GM21390 (cell line): ENCODE data around the gene PHLDA1.

ENCODE experiments used
- ATAC-seq: cut with Tn5 transposase; IDR thresholded peaks from one replicate; pipeline ENCODE4 v1.9.1; 2021; ENCODE audit not compliant: unreplicated experiment

PHLDA1 gene

DNA sequence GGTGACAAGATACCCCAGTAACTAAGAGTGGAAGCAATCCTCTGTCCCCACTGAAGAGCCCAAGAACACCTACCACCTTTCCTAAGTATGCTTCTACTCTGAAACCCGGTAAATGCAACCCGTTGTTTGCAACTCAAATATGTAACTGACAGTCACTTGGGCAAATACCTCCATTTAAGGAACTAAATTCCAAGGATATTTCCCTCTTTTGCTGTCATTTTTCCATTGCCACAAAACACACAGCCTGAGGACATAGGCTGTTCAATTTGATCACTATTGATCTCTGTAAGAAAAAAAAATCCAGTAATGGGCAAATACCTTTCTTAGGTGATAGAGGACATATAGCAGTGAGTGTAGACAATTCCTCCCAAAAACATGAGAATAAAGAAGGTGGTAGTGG lies 6.6 kb upstream of the PHLDA1 start:
- ATAC-seq: no peak

DNA sequence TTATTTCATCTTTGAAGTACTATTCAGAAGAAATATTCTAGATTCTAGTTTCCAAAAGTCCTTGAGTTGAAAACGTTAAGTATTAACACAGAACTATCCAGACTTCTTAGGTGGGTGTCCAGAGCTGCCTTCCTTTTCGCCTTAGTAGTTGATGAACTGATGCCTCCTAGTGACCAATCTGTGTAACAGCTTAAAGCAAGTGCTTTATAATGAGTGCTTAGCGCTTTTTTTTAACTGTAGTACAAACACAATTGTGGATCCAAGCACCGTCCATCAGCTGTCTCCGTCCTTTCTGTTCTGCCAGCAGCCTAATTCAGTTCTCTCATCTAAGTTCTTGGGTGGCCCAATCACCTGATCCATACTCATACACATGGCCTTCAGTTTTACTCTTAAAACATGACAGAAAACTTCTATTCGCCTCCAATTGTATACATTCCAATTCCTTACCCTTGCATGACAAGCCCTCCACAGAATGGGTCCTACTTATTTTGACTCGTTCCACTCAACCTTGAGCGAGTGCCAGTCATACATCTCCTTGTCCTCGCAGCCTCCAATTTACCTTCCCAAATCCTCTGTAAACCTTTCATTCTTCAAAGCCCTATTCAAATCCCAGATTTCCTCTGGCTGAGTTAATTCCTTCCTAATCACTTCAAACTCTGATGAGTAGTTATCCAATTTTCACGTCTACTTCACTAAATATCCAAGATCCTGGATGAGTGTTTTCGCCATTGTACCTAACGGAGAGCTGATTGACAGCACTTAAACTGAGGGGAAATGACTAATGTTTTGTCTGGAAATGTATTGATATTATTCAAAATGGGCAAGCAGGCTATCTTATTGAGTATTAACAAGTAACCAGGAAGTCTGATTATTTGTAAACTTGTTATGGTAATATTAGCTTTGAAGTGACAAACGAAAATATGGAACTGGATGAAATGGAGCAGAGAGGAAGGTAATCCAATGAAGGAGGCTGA lies 5.8 kb upstream of the PHLDA1 start:
- peak; percentile 63 for ATAC-seq

DNA sequence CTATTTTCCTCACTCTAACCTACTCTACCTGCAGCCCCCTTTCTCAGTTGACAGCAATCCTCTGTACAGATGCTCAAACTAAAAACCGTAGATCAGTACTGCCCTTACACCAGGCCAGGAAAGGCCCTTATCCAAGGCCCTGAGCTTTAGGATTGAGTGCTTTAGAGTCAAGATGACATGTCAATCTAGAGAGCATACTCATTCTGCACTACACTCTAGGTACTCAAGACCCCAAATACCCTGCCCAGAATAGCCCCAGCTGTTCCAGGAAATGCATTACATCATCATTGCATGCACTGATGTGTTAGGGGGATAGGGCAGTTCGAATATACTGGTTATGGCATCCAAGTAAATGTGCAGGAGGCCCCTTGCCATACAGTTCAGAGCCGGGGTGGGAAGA lies 3.5 kb upstream of the PHLDA1 start:
- ATAC-seq: no peak

DNA sequence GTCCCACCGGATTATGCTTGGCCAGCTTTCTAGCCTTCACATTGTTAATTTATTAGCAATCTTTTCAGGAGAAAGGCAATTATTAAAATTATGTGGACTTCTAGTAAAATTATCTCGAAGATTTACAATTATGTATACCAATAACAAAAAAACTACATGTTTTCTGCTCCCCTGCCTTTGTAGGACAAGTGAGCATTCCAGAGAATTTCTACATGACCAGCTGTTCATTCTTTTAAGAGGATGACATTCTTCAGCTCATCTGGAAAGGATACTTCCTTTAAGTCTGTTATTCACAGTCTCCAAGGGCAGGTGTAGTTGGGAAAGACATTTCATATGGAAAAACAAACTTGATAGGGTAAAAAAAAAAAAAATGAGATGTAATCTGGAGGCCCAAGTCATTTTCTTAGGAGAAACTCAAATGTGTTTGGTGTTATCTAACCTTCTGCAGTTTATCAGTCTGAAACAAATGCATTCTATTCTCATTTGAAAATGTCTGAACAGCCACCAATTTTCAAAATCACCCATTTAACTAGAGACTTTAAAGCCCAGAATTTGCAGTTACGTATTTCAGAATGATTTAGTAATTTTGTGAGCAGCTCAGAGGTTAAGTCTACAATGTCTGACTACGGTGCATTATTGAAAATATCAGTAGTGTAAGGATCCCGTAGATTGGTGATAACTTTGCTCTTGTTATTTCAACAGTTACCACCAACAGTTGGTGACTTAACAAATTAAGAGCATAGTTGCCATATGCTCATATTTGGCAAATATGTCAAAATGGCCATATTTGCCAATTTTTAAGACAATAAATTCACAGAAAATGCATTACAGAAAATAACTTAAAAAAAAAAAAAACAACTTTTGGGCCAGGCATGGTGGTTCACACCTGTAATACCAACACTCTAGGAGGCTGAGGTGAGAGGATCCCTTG lies 1.8 kb upstream of the PHLDA1 start:
- ATAC-seq: no peak

DNA sequence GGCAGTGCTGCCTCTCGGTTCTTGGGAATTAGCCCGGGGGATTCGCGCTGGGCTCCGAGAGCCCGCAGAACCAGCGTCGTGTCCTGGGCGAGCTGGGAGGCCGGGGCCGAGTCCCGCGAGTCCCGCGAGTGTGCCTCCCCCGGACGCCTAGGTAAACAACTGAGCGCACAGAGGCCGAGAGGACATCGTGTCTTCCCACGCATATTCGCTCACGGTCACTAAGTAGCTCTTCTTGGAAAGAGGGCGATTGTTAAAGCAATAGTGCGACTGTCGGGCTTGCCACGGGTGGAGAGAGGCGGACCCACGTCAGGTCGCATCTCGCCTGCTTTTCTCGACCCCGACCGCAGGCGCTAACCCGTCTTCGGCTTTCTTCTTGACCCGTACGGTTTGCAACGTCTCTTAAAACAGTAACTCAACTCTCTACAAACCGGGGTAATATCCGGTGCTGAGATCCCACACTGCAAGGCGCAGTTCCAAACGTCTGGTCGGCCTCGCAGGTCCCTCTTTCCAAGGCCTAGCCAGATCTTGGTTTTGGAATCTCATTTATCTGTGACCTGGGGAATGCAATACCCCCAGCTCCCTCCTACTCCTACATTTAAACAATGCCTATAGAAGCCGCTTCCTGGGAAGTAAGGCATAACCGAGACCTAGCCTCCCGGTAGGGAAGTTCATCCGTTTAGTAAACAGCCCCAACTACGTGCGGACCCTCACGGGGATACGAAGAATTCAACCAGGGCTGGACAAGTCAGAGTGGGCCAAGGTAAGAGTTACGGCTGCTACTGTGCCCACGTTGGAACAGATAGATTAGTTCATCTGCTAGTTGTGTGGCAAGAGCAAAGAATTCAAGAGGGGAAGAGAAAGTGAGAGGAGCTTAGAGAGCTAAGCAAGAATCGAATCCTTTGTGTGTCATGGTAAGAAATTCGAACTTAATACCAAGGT lies 736 bp upstream of the PHLDA1 start:
- ATAC-seq: peak; percentile 27

DNA sequence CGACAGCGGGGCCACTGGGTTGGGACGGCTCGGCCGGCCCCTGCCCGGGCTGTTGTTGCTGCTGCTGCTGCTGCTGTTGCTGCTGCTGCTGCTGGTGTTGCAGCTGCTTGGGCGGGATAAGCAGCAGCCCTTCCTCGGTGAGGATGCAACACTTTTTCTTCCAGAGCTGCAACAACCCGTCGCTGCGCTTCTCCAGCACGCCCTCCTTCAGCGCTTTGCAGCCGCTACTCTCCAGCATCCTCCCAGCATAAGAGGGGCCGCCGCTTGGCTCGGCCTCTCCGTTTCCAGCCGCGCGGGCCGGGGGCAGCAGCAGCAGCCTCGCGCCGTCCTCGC lies 529 bp downstream of the PHLDA1 start:
- no peak for ATAC-seq

DNA sequence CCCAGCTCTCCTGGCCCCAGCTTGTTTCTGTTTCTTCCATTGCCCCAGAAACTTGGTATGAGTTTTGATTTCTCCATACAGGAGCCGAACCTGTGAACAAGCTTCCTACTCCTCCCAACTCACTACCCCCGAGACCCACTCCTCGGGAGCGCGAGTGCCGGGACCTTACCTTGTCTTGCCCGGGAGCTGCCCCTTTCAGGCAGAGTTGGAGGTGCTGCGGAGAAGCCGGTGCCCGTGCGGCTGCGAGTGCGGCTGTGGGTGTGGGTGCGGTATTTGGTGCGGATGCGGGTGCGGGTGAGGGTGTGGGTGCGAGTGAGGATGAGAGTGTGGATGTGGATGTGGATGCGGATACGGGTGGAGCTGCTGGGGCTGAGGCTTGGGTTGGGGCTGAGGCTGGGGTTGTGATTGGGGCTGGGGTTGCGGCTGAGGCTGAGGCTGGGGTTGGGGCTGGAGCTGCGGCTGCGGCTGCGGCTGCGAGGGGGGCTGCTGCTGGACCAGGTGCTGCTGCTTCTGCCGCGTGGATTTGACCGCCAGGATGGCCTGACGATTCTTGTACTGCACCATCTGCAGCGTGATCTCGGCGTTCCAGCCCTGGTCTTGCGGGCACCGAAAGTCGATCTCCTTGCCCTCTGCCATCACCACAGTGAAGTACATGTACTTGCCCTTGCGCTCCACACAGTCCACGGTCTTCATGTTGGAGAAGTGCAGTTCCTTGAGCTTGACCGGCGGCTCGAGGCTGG lies 1.1 kb downstream of the PHLDA1 start:
- no peak for ATAC-seq

DNA sequence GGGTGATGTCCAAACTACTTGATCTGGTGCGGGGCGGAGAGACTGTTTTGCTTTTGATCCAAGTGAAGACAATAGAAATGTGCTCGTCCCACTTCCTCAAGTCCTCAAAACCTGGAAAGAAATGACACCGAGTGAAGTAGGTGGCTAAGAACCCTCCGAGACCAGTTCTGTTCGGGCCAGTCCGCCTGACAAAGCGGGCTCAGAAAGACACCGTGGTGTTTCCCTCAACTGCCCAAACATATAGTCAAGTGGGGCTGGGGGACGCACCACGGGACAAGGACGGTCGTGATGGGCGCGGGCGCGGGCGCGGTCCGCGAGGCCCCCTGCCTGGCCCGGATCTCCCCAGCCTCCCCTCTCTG lies 1.6 kb downstream of the PHLDA1 start:
- no peak for ATAC-seq

DNA sequence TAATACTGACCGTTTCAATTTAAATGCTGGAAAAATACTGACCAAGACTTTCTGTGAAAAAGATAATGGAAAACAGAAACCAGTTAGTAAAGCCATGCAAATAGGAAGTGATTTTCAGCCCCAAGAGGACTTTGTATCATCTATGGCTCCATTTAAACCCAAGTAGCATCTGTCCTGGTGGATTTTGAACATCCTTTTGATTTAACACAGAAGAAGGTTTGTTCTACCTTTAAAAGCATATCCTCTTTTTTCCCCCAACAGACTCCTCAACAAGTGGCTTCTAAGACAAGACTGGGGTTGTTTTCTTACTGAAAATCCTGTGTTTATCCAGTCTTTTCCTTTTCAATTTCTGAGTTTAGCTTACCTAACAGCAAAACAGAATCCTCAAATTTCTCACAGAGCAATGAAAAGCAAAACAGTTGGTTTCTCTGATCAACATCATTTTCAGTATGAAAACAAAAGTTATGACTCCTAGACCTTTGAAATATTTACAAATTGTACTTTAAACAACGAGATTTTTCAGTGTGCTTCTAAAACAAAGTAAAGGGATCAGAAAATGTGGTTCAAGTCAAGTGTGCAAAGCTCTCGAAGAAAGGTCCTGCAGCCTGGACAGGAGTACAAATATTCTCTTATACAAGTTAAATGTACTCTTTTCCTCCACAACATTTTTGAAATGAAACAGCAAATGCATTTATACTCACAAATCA lies 2.9 kb downstream of the PHLDA1 start:
- no peak for ATAC-seq

DNA sequence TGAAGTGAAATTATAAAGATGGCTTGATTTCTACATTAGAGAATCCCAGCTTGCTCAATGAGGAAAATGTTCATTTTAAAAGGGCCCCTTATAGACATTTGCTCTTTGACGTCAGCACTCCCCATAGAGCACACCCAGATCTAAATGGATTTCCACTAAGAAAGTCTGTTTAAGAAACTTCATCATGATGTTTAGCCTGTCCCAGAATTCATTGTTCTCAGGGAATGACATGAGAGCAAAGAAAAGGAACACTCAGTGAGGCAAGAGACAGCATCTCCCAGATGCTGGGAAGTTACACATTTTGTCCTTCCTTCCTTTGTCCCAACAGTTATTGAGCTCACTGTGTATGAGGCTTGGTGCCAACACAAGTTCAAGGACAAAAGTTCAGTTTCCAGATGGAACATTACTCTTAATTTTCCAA lies 4.9 kb downstream of the PHLDA1 start:
- ATAC-seq: no peak

DNA sequence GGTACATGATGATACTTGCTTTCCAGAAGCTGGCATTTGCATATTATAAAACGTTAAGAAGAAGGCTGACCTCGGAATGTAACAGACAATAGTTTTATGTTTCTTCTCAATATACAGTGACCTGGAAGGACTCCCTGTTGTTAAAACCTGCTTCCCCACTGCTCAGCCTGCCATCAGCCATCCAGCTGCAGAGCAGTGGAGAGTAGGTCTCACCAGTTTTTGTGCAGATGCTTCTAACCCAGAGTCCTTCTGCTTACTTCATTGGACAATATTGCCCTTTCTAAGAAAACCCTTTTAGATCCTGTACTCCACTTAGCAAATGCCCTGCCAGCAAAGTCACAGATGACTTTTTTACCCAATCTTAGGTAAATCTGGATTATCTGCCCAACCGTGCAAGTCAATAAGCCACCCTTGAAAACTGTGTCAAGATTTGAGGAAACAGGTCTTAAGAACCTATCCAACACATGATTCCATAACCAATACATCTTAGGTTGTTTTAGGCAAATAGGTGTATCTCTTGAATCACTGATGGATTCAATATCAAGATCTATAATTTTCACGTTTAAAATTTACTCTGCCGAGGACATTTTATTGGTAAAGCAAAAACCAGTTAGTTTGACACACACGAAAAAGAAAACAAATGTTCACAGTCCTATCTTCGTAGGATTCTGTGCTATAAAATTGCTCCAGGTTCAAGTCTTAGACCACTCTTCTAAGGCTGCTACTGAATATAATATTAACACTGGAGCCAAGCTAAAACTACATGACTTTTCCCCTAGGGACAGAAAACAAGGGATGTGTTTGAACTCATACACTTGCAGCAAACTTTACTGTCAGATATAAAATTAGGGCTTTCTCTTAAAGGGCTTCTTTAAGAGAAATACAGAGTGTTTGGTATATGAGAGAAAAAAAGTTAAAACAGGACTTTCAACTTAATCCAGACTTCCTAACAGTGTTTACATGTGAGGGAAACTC lies 5.7 kb downstream of the PHLDA1 start:
- no peak for ATAC-seq

DNA sequence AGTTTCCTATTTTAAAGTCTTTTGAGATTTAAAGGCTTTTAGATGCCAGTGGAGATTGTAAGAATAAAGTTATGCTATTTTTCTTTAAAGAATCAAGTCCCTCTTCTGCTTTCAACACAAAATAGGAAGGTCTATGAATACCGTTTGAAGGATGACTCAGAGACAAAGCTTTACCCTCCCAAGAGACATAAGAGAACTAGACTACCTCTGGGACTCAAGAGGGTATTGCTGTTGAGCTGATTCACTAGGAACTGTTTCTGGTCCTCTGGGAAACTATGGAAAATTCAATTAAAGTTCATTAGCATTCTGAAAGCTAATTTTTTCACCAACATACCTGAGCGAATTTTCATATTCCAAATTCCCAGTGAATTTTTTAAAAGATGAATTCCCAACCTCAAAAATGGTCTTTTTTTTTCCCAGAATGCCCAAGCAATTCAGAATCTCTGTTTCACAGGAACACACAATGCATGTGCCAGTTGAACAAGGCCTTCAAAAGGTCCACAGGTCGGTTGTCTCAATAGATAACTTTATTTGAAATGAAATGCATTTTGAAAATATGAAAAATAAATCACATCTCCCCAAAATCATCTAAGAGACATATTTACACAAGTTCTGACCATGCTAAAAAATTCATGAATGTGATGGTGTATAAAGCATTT lies 6.5 kb downstream of the PHLDA1 start:
- no peak for ATAC-seq

DNA sequence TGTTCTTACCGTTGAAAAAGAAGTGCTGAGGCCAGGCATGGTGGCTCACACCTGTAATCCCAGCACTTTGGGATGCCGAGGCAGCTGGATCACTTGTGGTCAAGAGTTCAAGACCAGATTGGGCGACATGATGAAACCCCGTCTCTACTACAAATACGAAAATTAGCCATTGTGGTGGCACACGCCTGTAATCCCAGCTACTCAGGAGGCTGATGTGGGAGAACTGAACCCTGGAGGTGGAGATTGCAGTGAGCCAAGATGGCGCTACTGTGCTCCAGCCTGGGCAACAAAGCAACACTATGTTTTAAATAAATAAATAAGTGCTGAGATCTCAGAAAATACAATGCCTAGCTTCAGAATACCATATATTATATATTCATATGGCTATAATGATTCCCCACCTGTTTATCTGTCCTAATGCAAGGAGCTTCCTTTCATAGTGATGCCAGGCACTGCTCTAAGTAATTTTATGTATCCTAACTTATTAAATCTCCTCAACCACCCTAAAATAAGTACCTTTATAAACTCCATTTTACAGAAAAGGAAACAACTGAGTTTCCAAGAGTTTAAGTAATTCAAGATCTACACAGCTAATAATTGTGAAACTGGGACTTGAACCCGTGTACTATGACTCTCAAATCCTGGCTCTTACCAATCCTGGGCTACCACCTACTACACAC lies 7.3 kb downstream of the PHLDA1 start:
- ATAC-seq: no peak

DNA sequence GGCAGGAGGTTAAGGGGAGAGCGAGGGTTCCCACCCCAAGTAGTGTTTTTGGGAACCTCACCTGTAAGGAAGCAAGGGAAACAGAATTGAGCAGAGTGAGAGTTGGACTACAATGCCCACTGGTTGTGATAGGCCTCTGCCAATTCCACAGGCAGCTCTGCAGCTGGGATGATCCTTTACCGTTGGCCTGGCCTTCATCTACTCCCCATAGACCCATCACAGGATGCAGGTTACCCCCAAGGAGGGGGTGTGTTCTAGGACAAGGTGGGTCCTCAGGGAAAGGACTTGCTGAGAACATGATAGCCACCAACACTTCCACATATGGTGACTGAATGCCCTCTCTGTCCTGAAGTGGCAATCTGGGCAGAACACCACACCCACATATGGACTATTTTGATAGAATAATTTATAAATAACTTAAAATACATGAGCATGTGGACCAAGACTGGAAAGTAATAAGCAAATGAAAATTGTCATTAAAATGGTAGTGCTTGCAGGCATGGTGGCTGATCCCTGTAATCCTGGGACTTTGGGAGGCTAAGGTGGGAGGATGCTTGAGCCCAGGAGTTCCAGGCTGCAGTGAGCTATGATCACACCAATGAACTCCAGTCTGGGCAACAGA lies 8.4 kb downstream of the PHLDA1 start:
- ATAC-seq: no peak

DNA sequence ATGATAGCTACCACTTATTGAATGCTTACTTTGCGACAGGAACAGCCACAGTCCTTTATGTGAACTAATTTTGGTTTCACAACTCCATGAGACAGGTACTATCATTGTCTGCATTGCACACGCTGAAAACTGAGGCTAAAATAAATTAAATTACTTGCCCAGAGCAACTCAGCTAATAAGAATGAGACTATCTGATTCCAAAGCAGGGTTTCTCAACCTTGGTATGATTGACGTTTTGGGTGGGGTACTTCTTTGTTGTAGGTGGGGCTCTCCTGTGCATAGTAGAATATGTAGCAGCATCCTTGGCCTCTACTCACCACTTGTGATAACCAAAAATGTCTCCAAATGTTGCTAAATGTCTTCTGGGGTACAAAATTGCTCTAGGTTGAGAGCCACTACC lies 9.1 kb downstream of the PHLDA1 start:
- no peak for ATAC-seq

DNA sequence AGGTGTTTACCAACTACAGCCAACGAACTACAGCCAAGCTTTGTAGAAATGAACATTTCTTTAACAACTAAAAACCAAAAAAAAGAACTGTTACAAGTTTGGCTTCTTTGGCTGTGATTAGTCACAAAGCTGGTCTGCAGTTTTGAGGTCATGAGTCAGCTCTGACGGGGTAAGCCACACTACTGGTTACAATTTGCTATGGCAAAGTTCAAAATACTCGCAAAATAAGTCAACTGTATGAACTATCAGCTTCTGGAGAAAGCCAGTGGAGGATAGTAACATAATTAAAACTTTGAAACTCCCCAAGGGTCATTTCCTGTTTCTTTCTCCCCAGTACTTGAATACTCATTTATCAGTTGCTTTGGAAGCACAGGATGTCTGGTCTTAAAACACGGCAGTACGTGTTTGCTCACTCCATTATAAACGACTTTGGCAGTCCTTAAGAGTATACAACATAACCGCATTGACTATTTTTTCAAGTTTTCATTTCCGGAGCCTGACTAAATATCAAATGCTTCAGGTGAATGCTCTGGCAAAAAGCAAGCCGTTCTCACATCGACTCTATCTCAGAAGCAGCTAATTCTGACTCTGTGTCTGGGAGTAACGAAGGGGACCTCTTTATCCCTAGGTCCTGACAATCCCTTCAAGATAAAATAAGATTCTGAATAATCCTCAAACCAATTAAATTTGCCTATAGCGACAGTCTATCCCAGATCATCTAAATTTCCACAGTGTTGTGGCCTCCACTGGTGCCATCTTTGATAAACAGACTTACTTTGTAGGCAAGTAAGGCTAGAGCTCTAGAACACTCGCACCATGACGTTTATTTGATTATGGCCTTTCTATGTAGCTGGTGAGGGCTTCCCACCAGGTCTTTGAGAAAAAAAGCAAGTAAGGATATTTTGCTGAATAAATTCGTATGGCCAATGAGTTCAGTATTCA lies 10.6 kb downstream of the PHLDA1 start:
- ATAC-seq: peak; percentile 33
